ENCODE results near the gene FBL.
A peak's percentile ranks its signal among the peaks of the same experiment; 100 is the strongest.
"Not testable (repeated sequence)": the region's sequence is repeated elsewhere in the genome, so short reads cannot be mapped to it uniquely, and the experiment has no call there.

The FBL gene

DNA sequence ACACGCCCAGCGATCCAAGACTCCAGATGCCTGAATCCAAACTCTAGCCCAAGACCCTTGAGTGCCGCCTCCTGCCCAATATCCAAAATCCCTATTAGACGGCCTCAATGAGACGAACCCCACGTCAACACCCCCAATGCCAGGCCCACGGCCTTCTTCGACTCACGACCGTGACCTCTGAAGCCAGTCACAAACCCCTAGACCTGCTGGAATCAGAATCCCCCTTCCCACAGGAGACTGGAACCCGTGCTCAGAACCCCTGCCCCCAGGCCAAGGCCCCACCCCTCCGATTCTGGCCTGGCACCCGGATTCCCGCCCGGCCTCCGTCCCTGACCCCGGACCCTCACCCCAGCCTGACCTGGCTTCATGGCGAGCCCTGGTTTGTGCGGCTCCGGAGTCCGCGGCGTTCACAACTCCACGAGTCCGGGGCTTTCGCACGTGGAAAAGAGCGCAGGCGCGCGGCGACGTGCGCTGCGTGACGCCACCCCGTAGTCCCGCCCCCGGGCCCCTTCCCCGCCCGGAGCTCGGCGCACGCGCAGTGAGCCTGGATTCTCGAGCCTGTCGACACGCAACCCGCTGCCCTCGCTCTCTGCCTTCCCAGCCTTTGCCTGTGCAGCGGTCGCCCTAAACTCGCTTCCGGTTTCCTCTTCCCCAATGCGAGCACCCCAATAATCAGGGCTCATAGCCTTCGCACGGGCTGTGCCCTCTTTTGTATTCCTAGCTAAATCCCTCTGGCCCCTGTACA lies at the start of gene FBL:
Gene FBL, minus strand, starts transcription at position 447 of the 745 bp plus-strand sequence. Its CDS starts 79 bp downstream, at position 368.
- Histone ChIP-seq H3K9me3 (ENCODE audit: low read length) (no peaks in the 10 kb centered on the region), H3K4me1 (ENCODE audit: insufficient read depth, low read length) (peaks cover 24% of the 10 kb centered on the region), H3K27me3 (ENCODE audit: insufficient read depth, low read length) (no peaks in the 10 kb centered on the region), H2AFZ (ENCODE audit: low read depth, low read length) (peak within 1 kb of the TSS; percentile 44), H3K4me3 (ENCODE audit: low read length) (peak within 1 kb of the TSS; percentile 87), H3K36me3 (ENCODE audit: insufficient read depth, low read length) (no peaks in the 10 kb centered on the region)

DNA sequence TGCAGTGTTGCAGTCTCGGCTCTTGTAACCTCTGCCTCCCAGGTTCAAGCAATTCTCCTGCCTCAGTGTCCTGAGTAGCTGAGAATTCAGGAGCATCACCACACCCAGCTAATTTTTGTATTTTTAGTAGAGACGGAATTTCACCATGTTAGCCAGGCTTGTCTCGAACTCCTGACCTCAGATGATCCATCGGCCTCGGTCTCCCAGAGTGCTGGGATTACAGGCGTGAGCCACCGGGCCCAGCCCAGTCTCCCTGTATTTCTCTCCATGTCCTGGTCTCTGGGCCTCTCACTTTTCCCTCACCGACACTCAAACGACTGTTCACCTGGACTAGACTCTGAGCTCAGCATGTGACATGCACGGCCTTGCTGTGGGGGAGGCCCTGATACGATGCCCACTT lies 48.9 kb upstream of the FBL start:
- not testable (repeated sequence) for H2AFZ ChIP-seq (ENCODE audit: low read depth, low read length); H3K9me3 ChIP-seq (ENCODE audit: low read length); H3K4me1 ChIP-seq (ENCODE audit: insufficient read depth, low read length); H3K36me3 ChIP-seq (ENCODE audit: insufficient read depth, low read length); H3K27me3 ChIP-seq (ENCODE audit: insufficient read depth, low read length); H3K4me3 ChIP-seq (ENCODE audit: low read length)

DNA sequence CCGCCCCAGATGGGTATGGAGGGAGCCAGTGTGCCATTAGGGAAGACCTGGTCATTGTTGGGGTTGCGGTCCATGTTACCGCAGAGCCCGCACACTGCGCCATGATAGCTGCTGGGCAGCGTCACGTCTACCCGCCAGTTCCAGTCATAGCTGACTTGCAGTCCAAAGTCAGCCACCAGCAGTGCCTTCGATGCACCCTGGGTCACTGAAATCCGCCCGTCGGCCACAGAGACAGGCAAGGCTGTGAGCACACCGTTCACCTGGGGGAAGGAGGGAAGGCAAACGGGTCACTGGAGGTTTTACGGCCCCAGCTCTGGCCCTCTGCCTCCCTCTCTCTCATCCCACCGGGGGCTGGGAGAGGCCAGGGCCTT lies 48.0 kb upstream of the FBL start:
- H3K36me3 ChIP-seq (ENCODE audit: insufficient read depth, low read length); H3K4me1 ChIP-seq (ENCODE audit: insufficient read depth, low read length); H3K27me3 ChIP-seq (ENCODE audit: insufficient read depth, low read length); H3K4me3 ChIP-seq (ENCODE audit: low read length); H3K9me3 ChIP-seq (ENCODE audit: low read length); H2AFZ ChIP-seq (ENCODE audit: low read depth, low read length): not testable (repeated sequence)

DNA sequence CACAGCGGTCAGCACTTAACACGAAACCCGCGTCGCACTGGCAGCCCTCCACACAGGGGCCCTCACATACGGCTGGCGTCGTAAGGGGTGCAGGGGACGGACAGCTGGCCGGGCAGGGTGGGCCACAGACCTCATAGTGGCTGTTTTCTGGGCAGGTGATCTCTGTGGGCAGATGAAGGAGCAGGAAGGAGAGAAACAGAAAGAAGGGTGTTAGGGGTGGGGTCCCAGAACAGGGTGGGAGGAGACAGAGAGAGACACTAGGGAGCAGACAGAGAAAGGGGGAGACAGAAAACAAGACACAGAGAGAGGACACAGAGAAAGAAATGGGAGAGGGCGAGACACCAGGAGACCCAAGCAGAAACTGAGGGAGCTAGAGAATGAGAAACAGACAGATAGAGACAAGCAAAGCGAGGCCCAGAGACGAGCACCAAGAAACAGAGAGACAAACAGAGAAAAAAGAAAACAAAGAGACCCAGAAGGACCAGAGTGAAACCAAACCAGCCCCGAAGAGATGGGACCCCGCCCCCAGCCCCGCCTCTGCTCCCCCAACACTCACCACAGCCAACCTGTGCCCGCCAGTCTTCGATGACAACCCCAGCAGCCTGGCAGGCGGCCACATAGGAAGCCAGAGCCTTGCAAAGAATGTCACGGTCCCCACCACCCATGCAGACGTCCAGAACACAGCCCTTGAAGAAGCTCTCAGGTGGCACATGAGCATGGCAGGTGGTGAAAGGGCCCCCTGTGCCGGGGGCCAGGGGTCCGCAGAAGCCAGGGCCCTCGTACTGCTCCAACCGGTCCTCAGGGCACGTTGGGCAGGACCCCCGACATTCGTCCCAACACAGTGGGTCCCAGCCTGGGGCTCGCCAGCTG lies 47.4 kb upstream of the FBL start:
- H2AFZ ChIP-seq (ENCODE audit: low read depth, low read length); H3K4me1 ChIP-seq (ENCODE audit: insufficient read depth, low read length); H3K9me3 ChIP-seq (ENCODE audit: low read length); H3K27me3 ChIP-seq (ENCODE audit: insufficient read depth, low read length); H3K36me3 ChIP-seq (ENCODE audit: insufficient read depth, low read length); H3K4me3 ChIP-seq (ENCODE audit: low read length): not testable (repeated sequence)

DNA sequence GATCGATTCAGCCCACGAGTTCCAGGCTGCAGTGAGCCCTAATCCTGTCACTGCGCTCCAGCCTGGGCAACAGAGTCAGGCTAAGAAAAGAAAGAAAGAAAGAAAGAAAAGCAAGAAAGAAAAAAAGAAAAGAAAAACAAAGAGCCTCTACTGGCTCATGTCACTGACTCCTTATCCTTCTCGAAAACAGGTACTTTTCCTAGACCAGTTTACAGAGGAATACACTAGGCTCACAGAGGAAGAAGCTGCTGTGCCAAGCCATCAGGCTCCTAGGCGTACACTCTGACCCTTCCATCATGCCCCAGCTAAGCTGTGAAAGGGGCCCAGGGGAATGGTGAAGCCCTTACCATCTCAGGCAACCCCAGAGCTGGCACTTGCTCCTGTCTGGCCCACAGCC lies 46.3 kb upstream of the FBL start:
- H3K36me3 ChIP-seq (ENCODE audit: insufficient read depth, low read length); H3K4me3 ChIP-seq (ENCODE audit: low read length); H3K27me3 ChIP-seq (ENCODE audit: insufficient read depth, low read length); H2AFZ ChIP-seq (ENCODE audit: low read depth, low read length); H3K9me3 ChIP-seq (ENCODE audit: low read length); H3K4me1 ChIP-seq (ENCODE audit: insufficient read depth, low read length): not testable (repeated sequence)

DNA sequence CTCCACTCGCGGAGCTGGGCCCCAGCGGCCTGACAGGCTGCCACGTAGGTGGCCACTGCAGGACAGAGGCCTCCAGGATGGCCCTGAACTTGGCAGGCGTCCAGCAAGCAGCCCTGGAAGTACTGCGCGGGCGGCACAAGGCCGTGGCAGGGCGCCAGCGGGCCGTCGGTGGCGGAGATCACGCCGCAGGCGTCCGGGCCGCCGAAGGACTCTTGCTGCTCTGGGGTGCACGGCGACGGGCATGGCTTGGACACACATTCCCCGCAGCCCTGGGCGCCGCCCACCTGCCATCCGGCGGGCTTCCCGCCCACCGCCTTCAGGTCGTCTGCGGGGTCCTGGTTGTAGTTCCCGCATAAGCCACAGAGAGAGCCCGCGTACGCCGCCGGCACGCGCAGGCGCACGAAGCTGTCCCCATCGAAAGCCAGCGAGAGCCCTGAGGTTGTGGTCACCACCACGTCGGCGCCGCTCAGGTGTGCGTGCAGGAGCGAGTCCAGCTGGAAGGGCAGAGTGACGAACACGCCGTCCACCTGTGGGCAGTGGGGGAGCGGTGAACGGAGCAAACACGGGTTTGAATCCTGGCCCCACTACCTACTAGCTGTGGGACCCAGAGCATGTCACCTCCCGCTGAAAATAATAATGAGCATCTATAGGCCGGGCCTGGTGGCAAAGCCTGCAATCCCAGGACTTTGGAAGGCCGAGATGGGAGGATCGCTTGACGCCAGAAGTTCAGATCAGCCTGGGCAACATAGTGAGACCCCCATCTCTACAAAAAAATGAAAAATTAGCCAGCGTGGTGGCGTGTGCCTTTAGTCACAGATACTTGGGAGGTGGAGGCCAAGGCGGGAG lies 45.7 kb upstream of the FBL start:
- not testable (repeated sequence) for H3K36me3 ChIP-seq (ENCODE audit: insufficient read depth, low read length); H3K9me3 ChIP-seq (ENCODE audit: low read length); H3K27me3 ChIP-seq (ENCODE audit: insufficient read depth, low read length); H3K4me3 ChIP-seq (ENCODE audit: low read length); H2AFZ ChIP-seq (ENCODE audit: low read depth, low read length); H3K4me1 ChIP-seq (ENCODE audit: insufficient read depth, low read length)

DNA sequence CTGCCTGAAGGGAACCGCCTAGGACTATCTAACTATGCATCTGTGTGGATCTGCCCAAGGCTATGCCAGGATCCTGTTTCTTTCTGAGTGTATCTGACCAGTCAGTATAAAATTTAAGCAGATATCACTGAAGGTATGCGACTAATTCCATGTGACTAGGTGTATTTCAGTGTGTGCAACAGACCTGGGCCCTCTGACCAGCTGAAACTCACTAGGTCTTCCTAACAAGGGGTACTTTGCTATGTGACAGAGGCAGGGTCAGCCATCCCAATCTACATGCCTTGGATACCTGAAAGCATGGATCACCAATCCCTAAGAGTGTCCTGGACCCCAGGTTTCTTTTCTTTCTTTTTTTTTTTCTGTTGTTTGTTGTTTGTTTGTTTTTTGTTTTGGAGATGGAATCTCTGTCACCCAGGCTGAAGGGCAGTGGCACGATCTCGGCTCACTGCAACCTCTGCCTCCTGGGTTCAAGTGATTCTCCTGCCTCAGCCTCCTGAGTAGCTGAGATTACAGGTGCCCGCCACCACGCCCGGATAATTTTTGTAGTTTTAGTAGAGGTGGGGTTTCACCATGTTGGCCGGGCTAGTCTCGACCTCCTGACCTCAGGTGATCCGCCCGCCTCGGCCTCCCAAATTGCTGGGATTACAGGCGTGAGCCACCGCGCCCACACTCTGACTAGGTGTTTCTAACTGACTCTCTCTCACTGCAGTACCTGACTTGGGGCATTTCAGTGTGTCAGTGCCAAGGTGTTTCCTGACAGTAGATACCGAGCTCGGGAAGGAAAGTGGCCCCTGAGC lies 44.8 kb upstream of the FBL start:
- peaks cover 5% of the 10 kb centered on the region for H3K27me3 ChIP-seq (ENCODE audit: insufficient read depth, low read length)
- no peak overlapping the region for H2AFZ ChIP-seq (ENCODE audit: low read depth, low read length)
- H3K9me3 ChIP-seq (ENCODE audit: low read length) = no peaks in the 10 kb centered on the region
- H3K4me3 ChIP-seq (ENCODE audit: low read length) = no peak overlapping the region
- no peaks in the 10 kb centered on the region for H3K36me3 ChIP-seq (ENCODE audit: insufficient read depth, low read length)
- H3K4me1 ChIP-seq (ENCODE audit: insufficient read depth, low read length) = no peaks in the 10 kb centered on the region

DNA sequence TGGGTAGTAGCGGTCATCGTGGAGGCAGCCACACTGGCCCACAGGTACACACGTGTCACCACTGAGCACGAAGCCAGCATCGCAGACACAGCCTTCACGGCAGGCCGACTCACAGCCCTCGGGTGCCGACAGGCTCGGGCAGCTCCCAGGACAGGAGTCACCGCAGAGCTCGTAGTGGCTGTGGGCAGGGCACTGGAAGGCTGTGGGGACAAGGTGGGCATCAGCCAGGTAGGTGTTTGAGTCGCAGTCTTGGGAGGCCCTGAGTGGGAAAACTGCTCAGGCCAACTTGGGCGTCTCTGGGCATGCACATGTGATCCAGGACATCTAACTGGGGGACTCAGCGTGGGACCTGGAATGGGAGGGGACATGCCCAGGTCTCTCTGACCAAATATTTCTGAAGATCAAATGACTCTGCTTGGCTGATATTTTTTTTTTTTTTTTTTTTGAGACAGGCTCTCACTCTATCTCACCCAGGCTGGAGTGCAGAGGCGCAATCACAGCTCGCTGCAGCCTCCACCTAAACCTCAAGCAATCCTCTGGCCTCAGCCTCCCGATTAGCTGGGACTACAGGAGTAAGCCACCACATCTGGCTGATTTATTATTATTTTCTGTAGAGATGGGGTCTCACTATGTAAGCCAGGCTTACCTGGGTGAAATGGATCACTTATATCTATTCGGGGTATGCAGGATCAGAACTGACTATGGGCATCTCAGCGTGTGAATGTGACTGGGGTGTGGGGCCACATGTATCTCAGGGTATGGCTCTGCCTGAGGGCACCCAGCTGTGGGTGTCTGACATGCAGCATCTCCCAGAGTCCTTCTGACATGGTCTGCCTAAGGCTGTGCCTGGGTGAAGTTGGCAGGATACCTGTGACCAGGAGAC lies 43.9 kb upstream of the FBL start:
- not testable (repeated sequence) for H2AFZ ChIP-seq (ENCODE audit: low read depth, low read length); H3K4me3 ChIP-seq (ENCODE audit: low read length); H3K36me3 ChIP-seq (ENCODE audit: insufficient read depth, low read length); H3K4me1 ChIP-seq (ENCODE audit: insufficient read depth, low read length); H3K9me3 ChIP-seq (ENCODE audit: low read length); H3K27me3 ChIP-seq (ENCODE audit: insufficient read depth, low read length)

DNA sequence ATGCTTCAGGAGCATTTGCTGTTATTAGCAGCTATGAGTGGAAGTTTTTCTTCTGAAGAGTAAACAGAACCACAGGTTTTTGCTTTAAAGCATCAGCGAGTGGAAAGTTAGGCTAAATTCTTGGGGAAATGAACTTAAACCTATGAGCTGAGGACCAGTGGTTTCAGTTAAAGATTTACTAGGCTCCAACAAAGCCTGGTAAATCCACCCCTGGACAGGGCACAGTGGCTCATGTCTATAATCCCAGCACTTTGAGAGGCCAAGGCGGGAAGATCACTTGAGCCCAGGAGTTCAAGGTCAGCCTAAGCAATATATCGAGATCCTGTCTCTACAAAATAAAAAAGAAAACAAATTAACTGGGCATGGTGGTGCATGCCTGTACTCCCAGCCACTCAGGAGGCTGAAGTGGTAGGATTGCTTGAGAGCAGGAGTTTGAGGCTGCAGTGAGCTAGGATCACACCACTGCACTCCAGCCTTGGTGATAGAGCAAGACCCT lies 41.3 kb upstream of the FBL start:
- H3K27me3 ChIP-seq (ENCODE audit: insufficient read depth, low read length); H3K9me3 ChIP-seq (ENCODE audit: low read length); H3K4me1 ChIP-seq (ENCODE audit: insufficient read depth, low read length); H3K4me3 ChIP-seq (ENCODE audit: low read length); H3K36me3 ChIP-seq (ENCODE audit: insufficient read depth, low read length); H2AFZ ChIP-seq (ENCODE audit: low read depth, low read length): not testable (repeated sequence)

DNA sequence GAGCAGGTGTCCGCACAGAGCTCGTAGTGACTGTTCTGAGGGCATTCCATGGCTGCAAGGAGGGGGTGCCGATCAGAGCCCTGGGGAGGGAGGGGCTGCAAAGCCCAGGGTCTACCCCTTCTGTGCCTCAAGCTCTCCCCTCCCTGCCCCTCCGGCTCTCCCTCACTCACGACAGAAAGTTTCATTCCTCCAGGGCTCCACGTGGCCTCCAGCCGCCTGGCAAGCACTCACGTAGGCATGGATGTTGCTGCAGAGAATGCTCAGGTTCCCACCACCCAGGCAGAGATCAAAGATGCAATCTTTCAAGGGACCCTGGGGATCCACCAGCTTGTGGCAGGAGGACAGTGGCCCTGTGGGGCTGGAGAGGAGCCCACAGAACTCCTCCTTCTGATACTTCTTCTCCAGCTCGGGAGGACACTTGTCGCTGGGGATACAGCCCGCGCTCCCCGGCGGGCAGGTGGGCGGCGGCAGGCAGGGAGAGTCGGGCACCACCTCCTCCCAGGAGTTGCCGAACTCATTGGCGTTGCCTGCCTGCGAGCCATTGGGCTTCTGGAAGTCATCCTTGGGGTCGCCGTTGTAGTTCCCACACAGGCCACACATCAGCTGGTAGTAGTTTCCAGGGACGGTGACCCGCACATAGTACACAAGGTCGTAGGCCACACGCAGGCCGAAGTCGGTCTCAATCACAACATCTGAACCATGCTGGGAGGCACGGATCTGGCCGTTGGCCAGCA lies 39.8 kb upstream of the FBL start:
- not testable (repeated sequence) for H3K36me3 ChIP-seq (ENCODE audit: insufficient read depth, low read length); H3K4me1 ChIP-seq (ENCODE audit: insufficient read depth, low read length); H3K9me3 ChIP-seq (ENCODE audit: low read length); H3K4me3 ChIP-seq (ENCODE audit: low read length); H3K27me3 ChIP-seq (ENCODE audit: insufficient read depth, low read length); H2AFZ ChIP-seq (ENCODE audit: low read depth, low read length)

DNA sequence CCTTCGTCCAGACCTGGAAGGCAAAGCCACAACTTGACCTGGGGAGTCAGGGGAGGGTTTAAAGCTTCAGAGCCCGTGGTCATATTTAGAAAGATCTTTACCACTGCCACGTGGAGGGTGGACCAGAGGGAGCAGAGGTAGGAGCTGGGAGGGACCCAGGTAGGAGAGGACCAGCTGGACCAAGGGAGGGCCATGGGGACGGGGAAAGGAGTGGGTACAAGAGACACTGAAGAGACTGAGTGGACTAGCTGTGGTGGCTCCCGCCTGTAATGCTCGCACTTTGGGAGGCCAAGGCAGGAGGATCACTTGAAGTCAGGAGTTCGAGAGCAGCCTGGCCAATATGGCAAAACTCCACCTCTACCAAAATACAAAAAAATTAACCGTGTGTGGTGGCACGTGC lies 38.5 kb upstream of the FBL start:
- H3K4me1 ChIP-seq (ENCODE audit: insufficient read depth, low read length); H2AFZ ChIP-seq (ENCODE audit: low read depth, low read length); H3K36me3 ChIP-seq (ENCODE audit: insufficient read depth, low read length); H3K27me3 ChIP-seq (ENCODE audit: insufficient read depth, low read length); H3K4me3 ChIP-seq (ENCODE audit: low read length); H3K9me3 ChIP-seq (ENCODE audit: low read length): not testable (repeated sequence)

All from neuron (in vitro differentiated cells).